Activated T-cell treated with anti-CD3 and anti-CD28 coated beads for 24 hours (primary cell): ENCODE measurements around the gene SDK2.

Experiments used
- DNase-seq: peaks from one replicate; pipeline ENCODE4 v3.0.0-alpha.2; 2020; ENCODE audit warnings: low read depth

SDK2 gene

GRCh38 chr17:73423806-73424205, 220.4 kb downstream of the SDK2 start:
- no peak for DNase-seq

GRCh38 chr17:73423159-73423715, 221.0 kb downstream of the SDK2 start:
- DNase-seq = no peak

- no peak for DNase-seq
These were observed 222.1 kb downstream of the SDK2 start for GRCh38 chr17:73422121-73422520.

GRCh38 chr17:73420897-73421296, 223.3 kb downstream of the SDK2 start:
- DNase-seq = no peak

- DNase-seq = no peak
These were observed 224.4 kb downstream of the SDK2 start for GRCh38 chr17:73419881-73420280.

- no peak for DNase-seq
These were observed 225.2 kb downstream of the SDK2 start for GRCh38 chr17:73419051-73419450.

- DNase-seq = no peak
These were observed 228.5 kb downstream of the SDK2 start for GRCh38 chr17:73415782-73416181.

GRCh38 chr17:73414171-73414955, 229.9 kb downstream of the SDK2 start:
- no peak for DNase-seq

GRCh38 chr17:73412914-73413313, 231.3 kb downstream of the SDK2 start:
- DNase-seq = no peak

- no peak for DNase-seq
These were observed 232.9 kb downstream of the SDK2 start for GRCh38 chr17:73411313-73411747.

GRCh38 chr17:73410586-73411312, 233.5 kb downstream of the SDK2 start:
- no peak for DNase-seq

GRCh38 chr17:73404246-73404645, 240.0 kb downstream of the SDK2 start:
- DNase-seq = no peak

GRCh38 chr17:73402466-73402865, 241.8 kb downstream of the SDK2 start:
- DNase-seq = no peak

- no peak for DNase-seq
These were observed 242.3 kb downstream of the SDK2 start for GRCh38 chr17:73401911-73402310.

GRCh38 chr17:73400915-73401545, 243.2 kb downstream of the SDK2 start:
- no peak for DNase-seq

- no peak for DNase-seq
These were observed 245.2 kb downstream of the SDK2 start for GRCh38 chr17:73399056-73399455.

- DNase-seq = no peak
These were observed 246.2 kb downstream of the SDK2 start for GRCh38 chr17:73397856-73398540.

- DNase-seq = no peak
These were observed 246.9 kb downstream of the SDK2 start for GRCh38 chr17:73397278-73397826.

- no peak for DNase-seq
These were observed 247.6 kb downstream of the SDK2 start for GRCh38 chr17:73396431-73397277.

- no peak for DNase-seq
These were observed 249.5 kb downstream of the SDK2 start for GRCh38 chr17:73394512-73395450.
